GM21723 (cell line): ENCODE measurements around the gene GMEB2.

Experiments used
- ATAC-seq: cut with Tn5 transposase; IDR thresholded peaks from one replicate; pipeline ENCODE4 v1.9.1; 2021; ENCODE audit warnings: mild to moderate bottlenecking, moderate library complexity; ENCODE audit not compliant: unreplicated experiment

The GMEB2 gene

GRCh38 chr20:63590218-63591146, 36.4 kb downstream of the GMEB2 start:
- no peak for ATAC-seq

GRCh38 chr20:63589261-63590217, 37.4 kb downstream of the GMEB2 start:
- ATAC-seq, result no peak

GRCh38 chr20:63588641-63589041, 38.3 kb downstream of the GMEB2 start:
- ATAC-seq, result no peak

- ATAC-seq, result no peak
Observed at GRCh38 chr20:63587776-63588591, 38.9 kb downstream of the GMEB2 start.

- ATAC-seq, result no peak
Observed at GRCh38 chr20:63587256-63587655, 39.6 kb downstream of the GMEB2 start.

GRCh38 chr20:63586797-63587196, 40.1 kb downstream of the GMEB2 start:
- ATAC-seq, result no peak

- ATAC-seq, result no peak
Observed at GRCh38 chr20:63585616-63586565, 41.0 kb downstream of the GMEB2 start.

- ATAC-seq, result no peak
Observed at GRCh38 chr20:63582382-63583063, 44.4 kb downstream of the GMEB2 start.

- no peak for ATAC-seq
Observed at GRCh38 chr20:63580796-63581461, 46.0 kb downstream of the GMEB2 start.

GRCh38 chr20:63579017-63579694, 47.7 kb downstream of the GMEB2 start:
- no peak for ATAC-seq

GRCh38 chr20:63578224-63579016, 48.5 kb downstream of the GMEB2 start:
- ATAC-seq, result no peak

GRCh38 chr20:63577317-63577894, 49.5 kb downstream of the GMEB2 start:
- no peak for ATAC-seq

- no peak for ATAC-seq
Observed at GRCh38 chr20:63576311-63576710, 50.6 kb downstream of the GMEB2 start.

- no peak for ATAC-seq
Observed at GRCh38 chr20:63574829-63575743, 51.8 kb downstream of the GMEB2 start.

- peak; percentile 66 for ATAC-seq
Observed at GRCh38 chr20:63574156-63574828, 52.6 kb downstream of the GMEB2 start, which contains the start of gene HELZ2. TSS of gene HELZ2 (minus strand) at chr20:63574239. CDS start at chr20:63572385, 1,854 bp downstream.
